Smooth muscle cell (in vitro differentiated cells): ENCODE measurements around the gene TM2D3. TPM values are rescaled to one million over a fixed set of nuclear protein-coding genes. Genes with fewer than 3 reads are reported as not detected.

ENCODE experiments used
- DNase-seq: peaks from one replicate; lab custom pipeline; 2025; ENCODE audit not compliant: unreplicated experiment; lab: John Stamatoyannopoulos, UW
- H2AFZ ChIP-seq: fragments of 200-600 bp; sonication (generic); 2 replicates; pipeline ENCODE4 v1.6.0; 2016; ENCODE audit warnings: antibody characterized with exemption, low read depth, mild to moderate bottlenecking
- H3F3A ChIP-seq: fragments of 200-600 bp; sonication (generic); 2 replicates; pipeline ENCODE4 v1.6.0; 2017; ENCODE audit warnings: antibody characterized with exemption, low read depth
- H3K27ac ChIP-seq: fragments of 200-600 bp; sonication (generic); 2 replicates; pipeline ENCODE4 v1.5.1; 2016; ENCODE audit warnings: low read depth, mild to moderate bottlenecking
- H3K27me3 ChIP-seq: fragments of 200-600 bp; sonication (generic); 2 replicates; pipeline ENCODE4 v1.6.1; 2016; ENCODE audit warnings: low read depth, mild to moderate bottlenecking
- H3K36me3 ChIP-seq: fragments of 200-600 bp; sonication (generic); 2 replicates; pipeline ENCODE4 v1.5.1; 2016; ENCODE audit warnings: low read depth
- H3K4me1 ChIP-seq: fragments of 200-600 bp; sonication (generic); 2 replicates; pipeline ENCODE4 v1.5.1; 2016; ENCODE audit warnings: low read depth
- H3K4me2 ChIP-seq: fragments of 200-600 bp; sonication (generic); 2 replicates; pipeline ENCODE4 v1.6.0; 2016; ENCODE audit warnings: mild to moderate bottlenecking
- H3K4me3 ChIP-seq: fragments of 200-600 bp; sonication (generic); 2 replicates; pipeline ENCODE4 v1.5.1; 2016; ENCODE audit warnings: mild to moderate bottlenecking
- H3K79me2 ChIP-seq: fragments of 200-600 bp; sonication (generic); 2 replicates; pipeline ENCODE4 v1.6.0; 2016; ENCODE audit warnings: low read depth, mild to moderate bottlenecking
- H3K9ac ChIP-seq: fragments of 200-600 bp; sonication (generic); 2 replicates; pipeline ENCODE4 v1.6.0; 2016; ENCODE audit warnings: low read depth
- H3K9me3 ChIP-seq: fragments of 200-600 bp; sonication (generic); replicated peaks from 2 replicates; pipeline ENCODE4 v1.5.1; 2016; ENCODE audit warnings: low read depth
- H4K20me1 ChIP-seq: fragments of 200-600 bp; sonication (generic); 2 replicates; pipeline ENCODE4 v1.6.0; 2016; ENCODE audit warnings: low read depth
- CTCF ChIP-seq: fragments of 200-600 bp; sonication (generic); IDR thresholded peaks from 2 replicates; pipeline ENCODE4 v1.5.1; 2017; ENCODE audit warnings: borderline replicate concordance, mild to moderate bottlenecking, antibody characterized with exemption; ENCODE audit not compliant: insufficient read depth, poor library complexity, severe bottlenecking
- WGBS: methylation state at CpG from one replicate; pipeline ENCODE4 v1.1.7; 2016; ENCODE audit warnings: low lambda C conversion rate; 5-methylcytosine and 5-hydroxymethylcytosine counted together
- polyA plus RNA-seq: library from polyadenylated mRNA; unstranded; fragments of >200 nt; fragmentation: Nextera tagmentation; extraction: Ambion mirVana; gene quantifications from 2 replicates; pipeline ENCODE4 v1.2.1, GENCODE V29; 2016
- total RNA-seq: library from RNA; depleted of rRNA; stranded (reverse); fragments of >200 nt; gene quantifications from 2 replicates; pipeline ENCODE4 v1.2.3, GENCODE V29; 2014

TM2D3 gene
- total and polyA plus RNA-seq, 2 experiments from 2014 or later, result 47.2 to 60.3 TPM

- H2AFZ ChIP-seq, result no peak overlapping the region
- no peaks in the 10 kb centered on the region for H4K20me1 ChIP-seq
- H3K4me3 ChIP-seq, result no peak overlapping the region
- H3K9ac ChIP-seq, result no peak overlapping the region
- H3K79me2 ChIP-seq, result no peaks in the 10 kb centered on the region
- no peaks in the 10 kb centered on the region for H3K27me3 ChIP-seq
- no peak overlapping the region for H3K27ac ChIP-seq
- no peaks in the 10 kb centered on the region for H3K36me3 ChIP-seq
- no peaks in the 10 kb centered on the region for H3K9me3 ChIP-seq
- no peaks in the 10 kb centered on the region for H3F3A ChIP-seq
- TF ChIP-seq CTCF, result no peak
- DNase-seq, result no peak
- WGBS, result 96% methylated on average over 6 of the region's 6 CpGs
- H3K4me1 ChIP-seq, result peaks cover 2% of the 10 kb centered on the region
- no peak overlapping the region for H3K4me2 ChIP-seq
Measured at GRCh38 chr15:101623367-101624304, 28.5 kb downstream of the TM2D3 start.

- no peak overlapping the region for H3K4me2 ChIP-seq
- H3K79me2 ChIP-seq, result no peaks in the 10 kb centered on the region
- H3K9ac ChIP-seq, result no peak overlapping the region
- H2AFZ ChIP-seq, result no peak overlapping the region
- no peaks in the 10 kb centered on the region for H3K27me3 ChIP-seq
- H4K20me1 ChIP-seq, result no peaks in the 10 kb centered on the region
- H3K36me3 ChIP-seq, result no peaks in the 10 kb centered on the region
- H3K4me1 ChIP-seq, result peaks cover 5% of the 10 kb centered on the region
- no peaks in the 10 kb centered on the region for H3F3A ChIP-seq
- WGBS, result 90% methylated on average over 3 of the region's 3 CpGs
- TF ChIP-seq CTCF, result no peak
- DNase-seq, result no peak
- H3K9me3 ChIP-seq, result no peaks in the 10 kb centered on the region
- no peak overlapping the region for H3K4me3 ChIP-seq
- no peak overlapping the region for H3K27ac ChIP-seq
Measured at GRCh38 chr15:101621961-101622360, 30.2 kb downstream of the TM2D3 start.

- H3K9ac ChIP-seq, result no peak overlapping the region
- H3K4me1 ChIP-seq, result peaks cover 16% of the 10 kb centered on the region
- no peaks in the 10 kb centered on the region for H3K36me3 ChIP-seq
- no peaks in the 10 kb centered on the region for H3K79me2 ChIP-seq
- H3K4me3 ChIP-seq, result no peak overlapping the region
- TF ChIP-seq CTCF, result no peak
- no peaks in the 10 kb centered on the region for H4K20me1 ChIP-seq
- no peak overlapping the region for H3K27ac ChIP-seq
- DNase-seq, result no peak
- H3F3A ChIP-seq, result no peaks in the 10 kb centered on the region
- 72% methylated on average over 10 of the region's 10 CpGs for WGBS
- H3K4me2 ChIP-seq, result no peak overlapping the region
- H3K9me3 ChIP-seq, result no peaks in the 10 kb centered on the region
- no peak overlapping the region for H2AFZ ChIP-seq
- no peaks in the 10 kb centered on the region for H3K27me3 ChIP-seq
Measured at GRCh38 chr15:101620671-101621070, 31.5 kb downstream of the TM2D3 start.

- Histone ChIP-seq H3K9me3 (no peaks in the 10 kb centered on the region), H3K4me3 (no peak overlapping the region), H3K36me3 (no peaks in the 10 kb centered on the region), H3K79me2 (no peaks in the 10 kb centered on the region), H2AFZ (no peak overlapping the region), H3F3A (no peaks in the 10 kb centered on the region), H3K27ac (no peak overlapping the region), H3K4me1 (peaks cover 17% of the 10 kb centered on the region), H3K4me2 (no peak overlapping the region), H3K27me3 (no peaks in the 10 kb centered on the region), H3K9ac (no peak overlapping the region), H4K20me1 (no peaks in the 10 kb centered on the region)
- 92% methylated on average over 6 of the region's 6 CpGs for WGBS
- no peak for TF ChIP-seq CTCF
- no peak for DNase-seq
Measured at GRCh38 chr15:101619615-101619865, 32.6 kb downstream of the TM2D3 start.
